HepG2 (cell line): Measurements from ENCODE around the gene EEA1. TPM values are rescaled to one million over a fixed set of nuclear protein-coding genes. Genes with fewer than 3 reads are reported as not detected.

Experiments used
- ATAC-seq: fragments of 200-7000 bp; cut with Tn5 transposase; 3 replicates; pipeline ENCODE4 v1.9.1; 2020; ENCODE audit warnings: mild to moderate bottlenecking, moderate library complexity
- BruUV-seq: library from RNA; stranded (reverse); fragments of 400-500 nt; replicated peaks from 2 replicates; lab custom pipeline; 2021; lab: Mats Ljungman, UMichigan
- CTCF ChIA-PET: fragments of 300-600 bp; formaldehyde crosslinking; extraction: SDS; loops from one replicate; lab custom pipeline; 2021; ENCODE audit warnings: low total read pairs, inconsistent platforms, low intra/inter-chr PET ratio; lab: Yijun Ruan, JAX
- POLR2A ChIA-PET: fragments of 350-600 bp; sonication (Branson Sonifier 250); formaldehyde crosslinking; loops from one replicate; lab custom pipeline; 2020; ENCODE audit warnings: antibody characterized with exemption, inconsistent platforms; lab: Yijun Ruan, JAX
- DNase-seq: peaks from one replicate; pipeline ENCODE4 v3.0.0-alpha.2; 2015; ENCODE audit warnings: low spot score
- FAIRE-seq: peaks from 3 replicates; lab custom pipeline; 2011; peaks lifted over from hg19 to GRCh38; lab: Jason Lieb, UNC
- H2AFZ ChIP-seq: one replicate; pipeline ENCODE4 v1.6.1; 2011; ENCODE audit warnings: low read length, inconsistent platforms
- H3K27ac ChIP-seq: fragments of 300-600 bp; 3 replicates; pipeline ENCODE4 v1.8.0; 2011; ENCODE audit warnings: mixed run types, mild to moderate bottlenecking, mixed read lengths, low read length, inconsistent platforms; ENCODE audit not compliant: insufficient read depth; ENCODE audit errors: extremely low read length
- H3K27me3 ChIP-seq, 2 experiments: fragments of 200-600 bp in 1 of 2; 2 replicates in 1 of 2; 3 replicates in 1 of 2; pipeline versions ENCODE4 v1.6.0 to v1.8.0; 2011; ENCODE audit warnings: low read length in 2 of 2, mild to moderate bottlenecking in 2 of 2, moderate library complexity in 2 of 2, inconsistent platforms in 1 of 2; ENCODE audit not compliant: insufficient read depth in 2 of 2, control insufficient read depth in 1 of 2
- H3K36me3 ChIP-seq, 2 experiments: fragments of 200-600 bp in 1 of 2; replicated peaks in 1 of 2; 2 replicates in 1 of 2; 3 replicates in 1 of 2; pipeline versions ENCODE4 v1.5.1 to v1.8.0; 2011; ENCODE audit warnings: low read length in 2 of 2, inconsistent platforms in 1 of 2; ENCODE audit not compliant: insufficient read depth in 2 of 2, control insufficient read depth in 1 of 2
- H3K4me1 ChIP-seq: 2 replicates; pipeline ENCODE4 v1.5.1; 2012; ENCODE audit warnings: low read length, inconsistent platforms; ENCODE audit not compliant: insufficient read depth
- H3K4me2 ChIP-seq: 2 replicates; pipeline ENCODE4 v1.6.0; 2011; ENCODE audit warnings: low read depth, low read length, inconsistent platforms
- H3K4me3 ChIP-seq, 3 experiments: fragments of 200-600 bp in 1 of 3; sonication (generic), shearing (Covaris generic) in 1 of 3; replicated peaks in 1 of 3; 2 replicates each; pipeline ENCODE4 v1.5.1; 2011 to 2016; ENCODE audit warnings: low read length in 3 of 3, inconsistent platforms in 2 of 3, low read depth in 2 of 3, mild to moderate bottlenecking in 2 of 3, control low read depth in 1 of 3, mixed read lengths in 1 of 3; ENCODE audit not compliant: insufficient read depth in 1 of 3
- H3K79me2 ChIP-seq: one replicate; pipeline ENCODE4 v1.6.1; 2011; ENCODE audit warnings: low read length, inconsistent platforms; ENCODE audit not compliant: insufficient read depth
- H3K9ac ChIP-seq: 2 replicates; pipeline ENCODE4 v1.6.0; 2011; ENCODE audit warnings: mild to moderate bottlenecking, low read depth, low read length, inconsistent platforms; ENCODE audit not compliant: insufficient read depth
- H3K9me3 ChIP-seq: 2 replicates; pipeline ENCODE4 v1.5.1; 2012; ENCODE audit warnings: mild to moderate bottlenecking, low read length
- H4K20me1 ChIP-seq: 2 replicates; pipeline ENCODE4 v1.6.0; 2011; ENCODE audit warnings: inconsistent platforms, mild to moderate bottlenecking, low read length, moderate library complexity; ENCODE audit not compliant: insufficient read depth
- DBP ChIP-seq: sonication (generic); formaldehyde crosslinking; IDR thresholded peaks from 2 replicates; pipeline ENCODE4 v1.4.0; 2020; ENCODE audit warnings: missing genetic modification reagents; ENCODE audit errors: not compliant biosample characterization
- DDIT3 ChIP-seq: sonication (generic); formaldehyde crosslinking; IDR thresholded peaks from 2 replicates; pipeline ENCODE4 v1.4.0; 2020; ENCODE audit warnings: mild to moderate bottlenecking, missing genetic modification reagents
- ISL2 ChIP-seq: sonication (generic); formaldehyde crosslinking; IDR thresholded peaks from 2 replicates; pipeline ENCODE4 v1.5.0; 2020; ENCODE audit warnings: missing genetic modification reagents
- KAT8 ChIP-seq: IDR thresholded peaks from 2 replicates; pipeline ENCODE4 v1.6.1; 2016; ENCODE audit warnings: missing genetic modification reagents, missing compliant biosample characterization
- KLF11 ChIP-seq: IDR thresholded peaks from 2 replicates; pipeline ENCODE4 v1.6.1; 2016; ENCODE audit warnings: missing compliant biosample characterization
- POLR2AphosphoS5 ChIP-seq: IDR thresholded peaks from 2 replicates; pipeline ENCODE4 v1.6.1; 2012; ENCODE audit warnings: low read depth, low read length
- RFX5 ChIP-seq: IDR thresholded peaks from 2 replicates; pipeline ENCODE4 v1.6.1; 2011; ENCODE audit warnings: low read depth, low read length, improper control_type of control experiment
- ZKSCAN8 ChIP-seq: IDR thresholded peaks from 2 replicates; pipeline ENCODE4 v1.6.1; 2016; ENCODE audit warnings: borderline replicate concordance, missing genetic modification reagents, missing compliant biosample characterization
- WGBS: methylation state at CpG from one replicate; pipeline ENCODE4 v1.1.6; 2017; ENCODE audit warnings: low lambda C conversion rate; 5-methylcytosine and 5-hydroxymethylcytosine counted together
- in situ Hi-C: cut with HindIII; loops from 2 replicates; pipeline ENCODE4 v1.10.0; 2017; ENCODE audit warnings: low pct_unique_long_range_greater_than_20kb; ENCODE audit not compliant: extremely low pct_ligation_motif_present
- intact Hi-C: fragments of 100-400 bp; cut with micrococcal nuclease; formaldehyde crosslinking; loops from one replicate; pipeline ENCODE4 v1.10.0; 2022; ENCODE audit not compliant: unreplicated experiment
- polyA plus RNA-seq, 8 experiments: library from polyadenylated mRNA; depleted of rRNA in 3 of 8; stranded (reverse) in 7 of 8; unstranded in 1 of 8; fragments of >200 nt; fragmentation: Illumina TruSeq in 4 of 8; extraction: Trizol in 4 of 8; gene quantifications; 2 replicates each; pipeline versions ENCODE4 v1.2.1 to v1.2.3, GENCODE V29; 2011 to 2016; ENCODE audit warnings: low read depth in 4 of 8, missing spikeins in 1 of 8, mixed read lengths in 1 of 8; ENCODE audit not compliant: insufficient read depth in 1 of 8
- total RNA-seq, 5 experiments: library from RNA; depleted of rRNA; stranded (reverse); fragments of >200 nt; fragmentation: Illumina TruSeq; extraction: Trizol; gene quantifications; 2 replicates each; pipeline ENCODE4 v1.2.3, GENCODE V29; 2016; ENCODE audit warnings: low read depth in 1 of 5
- TF ChIP-seq, protein P1 (sequence below): fragments of 450-650 bp; IDR thresholded peaks from 2 replicates; pipeline ENCODE4 v1.6.1; 2016
- TF ChIP-seq, protein P2 (sequence below): sonication (generic); formaldehyde crosslinking; IDR thresholded peaks from 2 replicates; pipeline ENCODE4 v1.8.1; 2022; ENCODE audit warnings: mild to moderate bottlenecking, missing genetic modification reagents

The EEA1 gene
- total and polyA plus RNA-seq, 2 of the 13 experiments (the other 11 are each of a cell fraction or from before 2014, with no cell fraction given), result 5.0 to 19.3 TPM

DNA sequence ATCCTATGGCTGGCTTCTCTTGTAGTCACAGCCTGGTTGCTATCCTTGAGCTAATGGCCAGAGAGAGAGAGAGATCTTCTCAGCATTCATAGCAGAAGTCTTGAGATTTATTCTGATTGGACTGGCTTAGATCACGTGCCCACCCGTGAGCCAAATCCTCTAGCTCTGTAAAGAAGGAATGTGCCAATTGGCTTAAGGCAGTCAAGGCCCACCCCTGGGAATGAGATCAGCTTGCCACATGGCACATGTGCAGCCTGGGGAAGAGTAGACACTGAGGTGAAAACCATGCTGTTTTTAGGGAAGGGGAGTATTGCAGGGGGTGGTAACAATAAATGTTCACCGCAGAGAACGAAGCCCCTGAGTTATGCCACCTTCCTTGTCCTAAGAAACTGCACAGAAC is 190.0 kb downstream of the EEA1 start:
- no peaks in the 10 kb centered on the region for H3K79me2 ChIP-seq
- whole genome bisulfite sequencing, result 36% methylated on average over 4 of the region's 4 CpGs
- peaks cover 0 to 26% of the 10 kb centered on the region in 2 experiments; a peak in 2 of 5 replicates for H3K27me3 ChIP-seq
- no peak overlapping the region for H2AFZ ChIP-seq
- no peak overlapping the region for H3K9ac ChIP-seq
- H3K4me3 ChIP-seq, result no peak overlapping the region
- H3K9me3 ChIP-seq, result no peaks in the 10 kb centered on the region
- CTCF ChIA-PET, result no interaction called here
- FAIRE-seq (no peak), ATAC-seq (no peak), DNase-seq (no peak)
- no peak overlapping the region for H3K27ac ChIP-seq
- BruUV-seq, result no TSS peak
- in situ Hi-C loops, result no loop called here
- intact Hi-C loops, result no loop called here
- POLR2A ChIA-PET, result no interaction called here
- TF ChIP-seq KAT8 (CRISPR knock-in tag), result no peak
- TF ChIP-seq, protein P1, sequence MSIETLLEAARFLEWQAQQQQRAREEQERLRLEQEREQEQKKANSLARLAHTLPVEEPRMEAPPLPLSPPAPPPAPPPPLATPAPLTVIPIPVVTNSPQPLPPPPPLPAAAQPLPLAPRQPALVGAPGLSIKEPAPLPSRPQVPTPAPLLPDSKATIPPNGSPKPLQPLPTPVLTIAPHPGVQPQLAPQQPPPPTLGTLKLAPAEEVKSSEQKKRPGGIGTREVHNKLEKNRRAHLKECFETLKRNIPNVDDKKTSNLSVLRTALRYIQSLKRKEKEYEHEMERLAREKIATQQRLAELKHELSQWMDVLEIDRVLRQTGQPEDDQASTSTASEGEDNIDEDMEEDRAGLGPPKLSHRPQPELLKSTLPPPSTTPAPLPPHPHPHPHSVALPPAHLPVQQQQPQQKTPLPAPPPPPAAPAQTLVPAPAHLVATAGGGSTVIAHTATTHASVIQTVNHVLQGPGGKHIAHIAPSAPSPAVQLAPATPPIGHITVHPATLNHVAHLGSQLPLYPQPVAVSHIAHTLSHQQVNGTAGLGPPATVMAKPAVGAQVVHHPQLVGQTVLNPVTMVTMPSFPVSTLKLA, result peak; percentile 5; the same call in 1 of the 2 replicates
- H3K4me2 ChIP-seq, result no peak overlapping the region
- H4K20me1 ChIP-seq, result no peaks in the 10 kb centered on the region
- H3K4me1 ChIP-seq, result no peaks in the 10 kb centered on the region
- no peaks in the 10 kb centered on the region for H3K36me3 ChIP-seq

DNA sequence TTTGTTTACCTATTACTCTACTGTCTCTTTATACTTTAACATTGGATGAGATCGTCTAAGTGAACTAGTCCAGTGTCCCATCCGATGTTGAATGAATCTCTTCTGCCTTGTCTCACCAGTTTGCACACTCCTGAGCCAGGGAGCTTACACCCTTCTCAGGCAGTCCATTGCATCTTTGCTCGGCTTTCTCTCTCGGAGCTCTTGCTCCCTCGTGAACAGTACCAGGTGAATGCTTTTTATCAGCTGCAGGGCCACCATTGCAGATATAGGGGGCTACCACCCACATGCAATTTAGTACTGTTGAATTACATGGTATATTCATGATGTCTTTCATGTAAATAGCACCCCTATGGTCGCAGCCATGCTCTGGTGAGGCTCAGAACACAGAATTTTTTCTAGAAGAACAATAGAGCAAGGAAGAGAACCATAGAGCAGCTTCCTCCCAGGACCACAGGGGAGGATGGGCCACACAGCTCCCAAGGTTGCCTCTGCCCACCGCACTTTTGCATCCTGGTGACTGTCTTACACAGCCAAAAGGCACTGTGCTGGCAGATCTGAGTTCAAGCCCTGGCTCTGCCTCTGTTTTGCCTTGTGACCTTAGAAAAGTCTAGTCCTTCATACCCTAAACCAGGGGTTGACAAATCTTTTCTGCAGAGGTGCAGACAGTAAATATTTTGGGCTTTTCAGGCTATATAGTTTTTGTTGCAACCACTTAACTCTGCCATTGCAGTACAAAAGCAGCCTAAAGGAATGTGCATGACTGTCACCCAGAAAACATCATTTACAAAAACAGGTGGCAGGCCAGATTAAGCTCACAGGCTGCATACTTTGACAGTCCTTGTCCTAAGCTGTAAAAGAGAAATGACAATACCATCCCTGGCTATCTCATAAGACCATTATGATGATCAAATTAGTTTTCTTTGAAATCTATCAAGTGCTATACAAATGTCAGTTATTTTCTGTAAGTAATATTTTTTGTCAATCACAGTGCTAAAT is 190.9 kb downstream of the EEA1 start:
- in situ Hi-C loops, result no loop called here
- Histone ChIP-seq H4K20me1 (no peaks in the 10 kb centered on the region), H3K27ac (no peak overlapping the region), H3K36me3 (no peaks in the 10 kb centered on the region), H3K9ac (no peak overlapping the region), H3K4me1 (no peaks in the 10 kb centered on the region), H3K27me3 (peaks cover 0 to 24% of the 10 kb centered on the region in 2 experiments; a peak in 2 of 5 replicates), H3K79me2 (no peaks in the 10 kb centered on the region), H2AFZ (no peak overlapping the region), H3K4me2 (no peak overlapping the region), H3K9me3 (no peaks in the 10 kb centered on the region), H3K4me3 (no peak overlapping the region)
- ChIA-PET CTCF (no interaction called here), POLR2A (no interaction called here)
- TF ChIP-seq RFX5 (no peak), ZKSCAN8 (CRISPR knock-in tag) (no peak), DDIT3 (CRISPR knock-in tag) (no peak), ISL2 (CRISPR knock-in tag) (no peak), KLF11 (CRISPR knock-in tag) (no peak), DBP (CRISPR knock-in tag) (no peak), POLR2AphosphoS5 (no peak)
- TF ChIP-seq, protein P2, sequence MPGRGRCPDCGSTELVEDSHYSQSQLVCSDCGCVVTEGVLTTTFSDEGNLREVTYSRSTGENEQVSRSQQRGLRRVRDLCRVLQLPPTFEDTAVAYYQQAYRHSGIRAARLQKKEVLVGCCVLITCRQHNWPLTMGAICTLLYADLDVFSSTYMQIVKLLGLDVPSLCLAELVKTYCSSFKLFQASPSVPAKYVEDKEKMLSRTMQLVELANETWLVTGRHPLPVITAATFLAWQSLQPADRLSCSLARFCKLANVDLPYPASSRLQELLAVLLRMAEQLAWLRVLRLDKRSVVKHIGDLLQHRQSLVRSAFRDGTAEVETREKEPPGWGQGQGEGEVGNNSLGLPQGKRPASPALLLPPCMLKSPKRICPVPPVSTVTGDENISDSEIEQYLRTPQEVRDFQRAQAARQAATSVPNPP (CRISPR knock-in tag), result no peak
- no TSS peak for BruUV-seq
- no peak for DNase-seq
- intact Hi-C loops, result no loop called here
- FAIRE-seq, result no peak
- no peak for ATAC-seq
- WGBS, result 12% methylated on average over 7 of the region's 7 CpGs
